GM19239 (cell line): ENCODE results near the gene MGST1.

Experiments
- DNase-seq: peaks from one replicate; pipeline ENCODE4 v3.0.0; 2011; ENCODE audit warnings: low spot score; ENCODE audit not compliant: insufficient read length
- FAIRE-seq: peaks from 2 replicates; lab custom pipeline; 2011; peaks lifted over from hg19 to GRCh38; lab: Jason Lieb, UNC

The MGST1 gene

GRCh38 chr12:16347391-16348298, at the start of gene MGST1:
Gene MGST1, plus strand, starts transcription at chr12:16347645. Its CDS starts 6,608 bp downstream, at chr12:16354253.
- DNase-seq, result peak; percentile 2
- no peak for FAIRE-seq

GRCh38 chr12:16299403-16299802, 48.0 kb upstream of the MGST1 start:
- FAIRE-seq (no peak), DNase-seq (no peak)

- FAIRE-seq (no peak), DNase-seq (no peak)
Measured at GRCh38 chr12:16300122-16300521, 47.3 kb upstream of the MGST1 start.

GRCh38 chr12:16300736-16301135, 46.7 kb upstream of the MGST1 start:
- DNase-seq (no peak), FAIRE-seq (no peak)

GRCh38 chr12:16303939-16304338, 43.5 kb upstream of the MGST1 start:
- DNase-seq (no peak), FAIRE-seq (no peak)

- FAIRE-seq (no peak), DNase-seq (no peak)
Measured at GRCh38 chr12:16307856-16308475, 39.5 kb upstream of the MGST1 start.

GRCh38 chr12:16310934-16311333, 36.5 kb upstream of the MGST1 start:
- no peak for DNase-seq
- no peak for FAIRE-seq

- FAIRE-seq (no peak), DNase-seq (no peak)
Measured at GRCh38 chr12:16323010-16323409, 24.4 kb upstream of the MGST1 start.

GRCh38 chr12:16323638-16324037, 23.8 kb upstream of the MGST1 start:
- no peak for DNase-seq
- FAIRE-seq, result no peak

GRCh38 chr12:16324272-16324671, 23.2 kb upstream of the MGST1 start:
- FAIRE-seq (no peak), DNase-seq (no peak)

- FAIRE-seq (no peak), DNase-seq (no peak)
Measured at GRCh38 chr12:16324772-16325171, 22.7 kb upstream of the MGST1 start.

- FAIRE-seq (no peak), DNase-seq (no peak)
Measured at GRCh38 chr12:16325426-16325825, 22.0 kb upstream of the MGST1 start.

GRCh38 chr12:16327963-16328362, 19.5 kb upstream of the MGST1 start:
- FAIRE-seq (no peak), DNase-seq (no peak)

GRCh38 chr12:16329594-16329993, 17.9 kb upstream of the MGST1 start:
- DNase-seq, result no peak
- no peak for FAIRE-seq

GRCh38 chr12:16330560-16330959, 16.9 kb upstream of the MGST1 start:
- DNase-seq, result no peak
- no peak for FAIRE-seq

GRCh38 chr12:16331998-16332397, 15.4 kb upstream of the MGST1 start:
- no peak for DNase-seq
- FAIRE-seq, result no peak

GRCh38 chr12:16335838-16336237, 11.6 kb upstream of the MGST1 start:
- no peak for FAIRE-seq
- DNase-seq, result no peak

GRCh38 chr12:16344269-16344668, 3.2 kb upstream of the MGST1 start:
- FAIRE-seq (no peak), DNase-seq (no peak)

- DNase-seq, result no peak
- FAIRE-seq, result no peak
Measured at GRCh38 chr12:16345105-16345504, 2.3 kb upstream of the MGST1 start.

- DNase-seq (no peak), FAIRE-seq (no peak)
Measured at GRCh38 chr12:16346958-16347357, 487 bp upstream of the MGST1 start.

GRCh38 chr12:16348435-16349130, 1.1 kb downstream of the MGST1 start:
- FAIRE-seq, result peak; percentile 56
- DNase-seq, result no peak
